Measurements from ENCODE around the gene SCNN1B. TPM values are rescaled to one million over a fixed set of nuclear protein-coding genes. Genes with fewer than 3 reads are reported as not detected.
A peak's percentile ranks its signal among the peaks of the same experiment; 100 is the strongest.

SCNN1B gene
- total RNA-seq, 2 donors from 2014 or later, result 27.7 to 94.7 TPM

- H3K27me3 ChIP-seq, result no peaks in the 10 kb centered on the region
- H3K9ac ChIP-seq (ENCODE audit: low read depth in 2 of 2, low read length in 2 of 2), result no peak overlapping the region
- intact Hi-C loops (cut with DNase I), result no loop called here
- no peak overlapping the region for H3K4me3 ChIP-seq
- no peaks in the 10 kb centered on the region for H3K9me3 ChIP-seq
- TF ChIP-seq, protein P1, sequence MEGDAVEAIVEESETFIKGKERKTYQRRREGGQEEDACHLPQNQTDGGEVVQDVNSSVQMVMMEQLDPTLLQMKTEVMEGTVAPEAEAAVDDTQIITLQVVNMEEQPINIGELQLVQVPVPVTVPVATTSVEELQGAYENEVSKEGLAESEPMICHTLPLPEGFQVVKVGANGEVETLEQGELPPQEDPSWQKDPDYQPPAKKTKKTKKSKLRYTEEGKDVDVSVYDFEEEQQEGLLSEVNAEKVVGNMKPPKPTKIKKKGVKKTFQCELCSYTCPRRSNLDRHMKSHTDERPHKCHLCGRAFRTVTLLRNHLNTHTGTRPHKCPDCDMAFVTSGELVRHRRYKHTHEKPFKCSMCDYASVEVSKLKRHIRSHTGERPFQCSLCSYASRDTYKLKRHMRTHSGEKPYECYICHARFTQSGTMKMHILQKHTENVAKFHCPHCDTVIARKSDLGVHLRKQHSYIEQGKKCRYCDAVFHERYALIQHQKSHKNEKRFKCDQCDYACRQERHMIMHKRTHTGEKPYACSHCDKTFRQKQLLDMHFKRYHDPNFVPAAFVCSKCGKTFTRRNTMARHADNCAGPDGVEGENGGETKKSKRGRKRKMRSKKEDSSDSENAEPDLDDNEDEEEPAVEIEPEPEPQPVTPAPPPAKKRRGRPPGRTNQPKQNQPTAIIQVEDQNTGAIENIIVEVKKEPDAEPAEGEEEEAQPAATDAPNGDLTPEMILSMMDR (IDR thresholded peaks at IDR 0.05), result no peak
- H3K4me1 ChIP-seq, result no peaks in the 10 kb centered on the region
- DNase-seq, result no peak
- no peaks in the 10 kb centered on the region for H3K36me3 ChIP-seq
- no peak overlapping the region for H3K27ac ChIP-seq
These were observed 69.3 kb downstream of the SCNN1B start for GRCh38 chr16:23371368-23371767.

DNA sequence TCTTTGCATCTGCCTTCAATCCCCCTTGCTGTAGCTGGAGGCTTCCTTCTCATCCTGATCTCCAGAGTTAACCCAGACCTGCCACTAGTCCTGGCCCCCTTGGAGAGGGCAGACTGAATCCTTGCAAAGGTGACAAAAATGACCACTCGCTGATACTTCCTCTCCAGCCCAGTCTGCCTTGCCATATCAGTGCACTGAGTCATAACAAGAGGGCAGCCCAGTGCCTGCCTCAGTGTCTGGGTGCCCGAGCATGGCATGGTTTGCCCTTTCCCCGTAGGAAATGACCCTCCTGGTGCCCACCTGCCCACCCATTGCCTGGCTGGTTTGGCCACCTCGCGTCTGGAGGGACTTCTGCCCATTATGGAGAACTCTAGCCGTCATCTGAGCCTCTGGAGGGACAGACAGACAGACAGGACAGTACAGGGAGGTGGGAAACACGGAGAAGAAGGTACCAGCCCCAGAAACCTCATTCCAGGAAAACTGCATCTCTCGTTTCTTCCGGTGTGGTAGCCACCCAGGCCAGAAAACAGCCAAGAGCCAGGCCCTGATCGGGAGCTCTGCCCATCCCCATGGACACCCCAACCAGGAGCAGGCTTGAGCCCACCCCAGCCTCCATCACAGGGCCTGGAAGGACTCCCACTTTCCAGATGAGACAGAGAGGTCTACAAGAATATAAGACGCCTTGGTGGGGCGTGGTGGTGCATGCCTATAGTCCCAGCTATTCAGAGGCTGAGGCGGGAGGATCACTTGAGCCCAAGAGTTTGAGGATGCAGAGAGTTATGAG is 71.5 kb downstream of the SCNN1B start:
- Histone ChIP-seq H3K4me3 (no peak overlapping the region), H3K27me3 (no peaks in the 10 kb centered on the region), H3K4me1 (no peaks in the 10 kb centered on the region), H3K9ac (ENCODE audit: low read depth in 2 of 2, low read length in 2 of 2) (no peak overlapping the region), H3K27ac (no peak overlapping the region), H3K36me3 (no peaks in the 10 kb centered on the region), H3K9me3 (no peaks in the 10 kb centered on the region)
- intact Hi-C loops (cut with DNase I), result no loop called here
- TF ChIP-seq, protein P1 (IDR thresholded peaks at IDR 0.05), result no peak
- no peak for DNase-seq

DNA sequence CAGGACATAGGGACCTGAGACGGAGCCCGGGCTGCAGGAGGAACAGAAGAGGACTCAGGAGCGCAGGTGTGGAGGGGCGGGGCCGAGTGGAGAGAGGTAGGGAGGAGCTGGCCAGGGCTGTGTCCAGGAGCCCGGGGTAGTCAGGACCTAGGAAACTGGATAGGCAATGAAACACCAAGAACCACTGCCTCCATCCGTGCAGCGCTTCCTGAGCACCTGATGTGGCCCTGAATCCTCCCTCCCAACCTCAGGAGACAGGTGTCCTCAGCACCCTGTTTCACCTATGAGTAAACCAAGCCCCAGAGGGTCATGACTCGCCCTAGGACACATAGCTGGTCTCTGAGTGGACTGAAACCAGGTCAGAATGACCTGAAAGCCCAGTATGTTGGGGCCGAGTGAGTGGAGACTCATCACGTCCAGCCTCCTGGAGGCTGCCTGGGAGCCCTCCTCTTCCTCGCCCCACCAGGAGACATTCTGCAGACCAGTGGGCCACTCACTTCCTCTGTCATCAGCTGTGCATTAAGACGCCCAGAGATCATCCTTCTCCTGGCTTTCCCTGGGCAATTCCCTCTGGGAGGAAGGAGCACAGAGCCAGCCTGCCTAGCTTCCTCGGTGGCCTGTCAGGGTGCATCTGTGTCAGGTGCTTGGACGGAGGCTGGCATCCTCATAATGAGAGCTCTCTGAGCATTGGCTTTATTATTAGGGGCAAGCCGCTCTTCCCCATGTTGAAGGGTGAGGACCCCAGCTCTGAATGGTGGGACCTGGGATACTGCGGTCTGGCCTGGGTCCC is 72.8 kb downstream of the SCNN1B start:
- no peaks in the 10 kb centered on the region for H3K9me3 ChIP-seq
- no peaks in the 10 kb centered on the region for H3K36me3 ChIP-seq
- DNase-seq, result peak; percentile 72
- H3K27ac ChIP-seq, result no peak overlapping the region
- TF ChIP-seq, protein P1 (IDR thresholded peaks at IDR 0.05), result no peak
- no peak overlapping the region for H3K4me3 ChIP-seq
- intact Hi-C loops (cut with DNase I), result loop anchor here (5.0 kb wide), 1 partner anchor 183 kb away; no protein-coding TSS in a partner anchor
- no peaks in the 10 kb centered on the region for H3K27me3 ChIP-seq
- no peak overlapping the region for H3K9ac ChIP-seq (ENCODE audit: low read depth in 2 of 2, low read length in 2 of 2)
- no peaks in the 10 kb centered on the region for H3K4me1 ChIP-seq

GRCh38 chr16:23375643-23376042 is 73.5 kb downstream of the SCNN1B start:
- H3K27ac ChIP-seq, result no peak overlapping the region
- TF ChIP-seq, protein P1 (IDR thresholded peaks at IDR 0.05), result no peak
- DNase-seq, result no peak

GRCh38 chr16:23377071-23377931 is 75.2 kb downstream of the SCNN1B start:
- DNase-seq, result no peak
- Histone ChIP-seq H3K4me3 (no peak overlapping the region), H3K4me1 (no peaks in the 10 kb centered on the region), H3K9me3 (no peaks in the 10 kb centered on the region), H3K36me3 (no peaks in the 10 kb centered on the region), H3K27me3 (no peaks in the 10 kb centered on the region), H3K9ac (ENCODE audit: low read depth in 2 of 2, low read length in 2 of 2) (no peak overlapping the region), H3K27ac (no peak overlapping the region)
- intact Hi-C loops (cut with DNase I), result loop anchor here (5.0 kb wide), 1 partner anchor 185 kb away; no protein-coding TSS in a partner anchor
- TF ChIP-seq, protein P1 (IDR thresholded peaks at IDR 0.05), result no peak

More at GRCh38 chr16:23375643-23376042, 73.5 kb downstream of the SCNN1B start:
- Histone ChIP-seq H3K36me3 (no peaks in the 10 kb centered on the region), H3K9me3 (no peaks in the 10 kb centered on the region), H3K4me1 (no peaks in the 10 kb centered on the region), H3K4me3 (no peak overlapping the region), H3K9ac (ENCODE audit: low read depth in 2 of 2, low read length in 2 of 2) (no peak overlapping the region), H3K27me3 (no peaks in the 10 kb centered on the region)
- intact Hi-C loops (cut with DNase I), result loop anchor here (5.0 kb wide), 1 partner anchor 183 kb away; no protein-coding TSS in a partner anchor

Measured in colonic mucosa (tissue), 4 donors.